Mesodermal cell (in vitro differentiated cells): ENCODE results near the gene PM20D1.
"Not testable (repeated sequence)": the region's sequence is repeated elsewhere in the genome, so short reads cannot be mapped to it uniquely, and the experiment has no call there.

Experiments
- H3K27ac ChIP-seq: 2 replicates; pipeline ENCODE4 v1.7.0; 2013; ENCODE audit warnings: mild to moderate bottlenecking, low read depth, low read length, moderate library complexity; ENCODE audit not compliant: severe bottlenecking
- H3K36me3 ChIP-seq: 2 replicates; pipeline ENCODE4 v1.7.1; 2013; ENCODE audit warnings: mild to moderate bottlenecking, low read length, moderate library complexity; ENCODE audit not compliant: control insufficient read depth, insufficient read depth
- H3K4me1 ChIP-seq: one replicate; pipeline ENCODE4 v1.7.1; 2013; ENCODE audit warnings: mild to moderate bottlenecking, low read length; ENCODE audit not compliant: insufficient read depth, control insufficient read depth, poor library complexity, severe bottlenecking
- H3K4me3 ChIP-seq: 2 replicates; pipeline ENCODE4 v1.7.0; 2013; ENCODE audit warnings: low read length, control low read depth, mild to moderate bottlenecking; ENCODE audit not compliant: insufficient read depth, poor library complexity, severe bottlenecking; ENCODE audit errors: extremely low read depth
- H3K9me3 ChIP-seq: 2 replicates; pipeline ENCODE4 v1.7.1; 2013; ENCODE audit warnings: mild to moderate bottlenecking, low read length, moderate library complexity; ENCODE audit not compliant: control insufficient read depth
- WGBS, 2 experiments: methylation state at CpG; one replicate each; pipeline ENCODE4 v1.1.5; 2013; ENCODE audit warnings: missing lambda C conversion rate in 2 of 2; ENCODE audit not compliant: insufficient coverage in 2 of 2; 5-methylcytosine and 5-hydroxymethylcytosine counted together

The PM20D1 gene

GRCh38 chr1:205878026-205878425, 28.1 kb upstream of the PM20D1 start:
- Histone ChIP-seq H3K4me3 (no peak overlapping the region), H3K9me3 (peaks cover 5% of the 10 kb centered on the region), H3K4me1 (no peaks in the 10 kb centered on the region), H3K36me3 (no peaks in the 10 kb centered on the region), H3K27ac (no peak overlapping the region)

GRCh38 chr1:205873148-205873547, 23.2 kb upstream of the PM20D1 start:
- H3K9me3 ChIP-seq, H3K27ac ChIP-seq, H3K4me1 ChIP-seq, H3K36me3 ChIP-seq, H3K4me3 ChIP-seq: not testable (repeated sequence)

- H3K9me3 ChIP-seq: no peaks in the 10 kb centered on the region
- H3K27ac ChIP-seq: no peak overlapping the region
- H3K4me1 ChIP-seq: no peaks in the 10 kb centered on the region
- no peaks in the 10 kb centered on the region for H3K36me3 ChIP-seq
- no peak overlapping the region for H3K4me3 ChIP-seq
- WGBS, 2 experiments: 100% methylated on average over 1 of the region's 2 CpGs
Measured at GRCh38 chr1:205870236-205870635, 20.3 kb upstream of the PM20D1 start.

- Histone ChIP-seq H3K36me3 (no peaks in the 10 kb centered on the region), H3K4me1 (no peaks in the 10 kb centered on the region), H3K27ac (no peak overlapping the region), H3K9me3 (no peaks in the 10 kb centered on the region), H3K4me3 (no peak overlapping the region)
- 89% methylated on average over 1 of the region's 2 CpGs; no CpG with 5 or more reads in 1 of the 2 experiments for WGBS, 2 experiments
Measured at GRCh38 chr1:205861540-205861939, 11.6 kb upstream of the PM20D1 start.

GRCh38 chr1:205858141-205858961, 8.4 kb upstream of the PM20D1 start:
- no peak overlapping the region for H3K27ac ChIP-seq
- H3K9me3 ChIP-seq: no peaks in the 10 kb centered on the region
- no peak overlapping the region for H3K4me3 ChIP-seq
- no peaks in the 10 kb centered on the region for H3K4me1 ChIP-seq
- 91 to 92% methylated on average over 4 to 5 of the region's 6 CpGs for WGBS, 2 experiments
- H3K36me3 ChIP-seq: no peaks in the 10 kb centered on the region

GRCh38 chr1:205857501-205857900, 7.6 kb upstream of the PM20D1 start:
- not testable (repeated sequence) for H3K4me3 ChIP-seq, H3K36me3 ChIP-seq, H3K27ac ChIP-seq, H3K9me3 ChIP-seq, H3K4me1 ChIP-seq
- 85 to 89% methylated on average over 2 of the region's 2 CpGs for WGBS, 2 experiments

- Histone ChIP-seq H3K4me1 (no peaks in the 10 kb centered on the region), H3K4me3 (no peak overlapping the region), H3K36me3 (no peaks in the 10 kb centered on the region), H3K27ac (no peak overlapping the region), H3K9me3 (no peaks in the 10 kb centered on the region)
Measured at GRCh38 chr1:205856433-205856832, 6.5 kb upstream of the PM20D1 start.

- Histone ChIP-seq H3K27ac (no peak overlapping the region), H3K36me3 (no peaks in the 10 kb centered on the region), H3K9me3 (no peaks in the 10 kb centered on the region), H3K4me1 (no peaks in the 10 kb centered on the region), H3K4me3 (no peak overlapping the region)
Measured at GRCh38 chr1:205852969-205853368, 3.0 kb upstream of the PM20D1 start.

- Histone ChIP-seq H3K4me1 (no peaks in the 10 kb centered on the region), H3K36me3 (no peaks in the 10 kb centered on the region), H3K4me3 (no peak overlapping the region), H3K9me3 (no peaks in the 10 kb centered on the region), H3K27ac (no peak overlapping the region)
- WGBS, 2 experiments: 100% methylated on average over 1 of the region's 4 CpGs; no CpG with 5 or more reads in 1 of the 2 experiments
Measured at GRCh38 chr1:205851993-205852392, 2.1 kb upstream of the PM20D1 start.

- Histone ChIP-seq H3K27ac (no peak overlapping the region), H3K9me3 (no peaks in the 10 kb centered on the region), H3K4me3 (no peak overlapping the region), H3K4me1 (peaks cover 3% of the 10 kb centered on the region), H3K36me3 (no peaks in the 10 kb centered on the region)
- WGBS, 2 experiments: 88 to 96% methylated on average over 2 of the region's 3 CpGs
Measured at GRCh38 chr1:205843036-205843859, 6.7 kb downstream of the PM20D1 start.

- WGBS, 2 experiments: 91 to 93% methylated on average over 1 of the region's 2 CpGs
- Histone ChIP-seq H3K9me3 (no peaks in the 10 kb centered on the region), H3K27ac (no peak overlapping the region), H3K4me3 (no peak overlapping the region), H3K36me3 (no peaks in the 10 kb centered on the region), H3K4me1 (peaks cover 3% of the 10 kb centered on the region)
Measured at GRCh38 chr1:205842229-205842628, 7.7 kb downstream of the PM20D1 start.
